Fibroblast of pulmonary artery (primary cell): ENCODE results near the gene DNM1.
"Not testable (repeated sequence)": the region's sequence is repeated elsewhere in the genome, so short reads cannot be mapped to it uniquely, and the experiment has no call there.

Experiments
- DNase-seq: peaks from one replicate; pipeline ENCODE4 v3.0.0-alpha.2; 2010; ENCODE audit warnings: low read depth
- H3K4me3 ChIP-seq: replicated peaks from 2 replicates; pipeline ENCODE4 v1.5.1; 2011; ENCODE audit warnings: low read depth, mild to moderate bottlenecking, control low read depth, low read length, moderate library complexity
- TF ChIP-seq, protein P1 (sequence below): IDR thresholded peaks from 2 replicates; pipeline ENCODE4 v1.5.1; 2011; ENCODE audit warnings: mild to moderate bottlenecking, control low read depth, low read length, inconsistent platforms; ENCODE audit errors: missing control alignments

Gene DNM1

DNA sequence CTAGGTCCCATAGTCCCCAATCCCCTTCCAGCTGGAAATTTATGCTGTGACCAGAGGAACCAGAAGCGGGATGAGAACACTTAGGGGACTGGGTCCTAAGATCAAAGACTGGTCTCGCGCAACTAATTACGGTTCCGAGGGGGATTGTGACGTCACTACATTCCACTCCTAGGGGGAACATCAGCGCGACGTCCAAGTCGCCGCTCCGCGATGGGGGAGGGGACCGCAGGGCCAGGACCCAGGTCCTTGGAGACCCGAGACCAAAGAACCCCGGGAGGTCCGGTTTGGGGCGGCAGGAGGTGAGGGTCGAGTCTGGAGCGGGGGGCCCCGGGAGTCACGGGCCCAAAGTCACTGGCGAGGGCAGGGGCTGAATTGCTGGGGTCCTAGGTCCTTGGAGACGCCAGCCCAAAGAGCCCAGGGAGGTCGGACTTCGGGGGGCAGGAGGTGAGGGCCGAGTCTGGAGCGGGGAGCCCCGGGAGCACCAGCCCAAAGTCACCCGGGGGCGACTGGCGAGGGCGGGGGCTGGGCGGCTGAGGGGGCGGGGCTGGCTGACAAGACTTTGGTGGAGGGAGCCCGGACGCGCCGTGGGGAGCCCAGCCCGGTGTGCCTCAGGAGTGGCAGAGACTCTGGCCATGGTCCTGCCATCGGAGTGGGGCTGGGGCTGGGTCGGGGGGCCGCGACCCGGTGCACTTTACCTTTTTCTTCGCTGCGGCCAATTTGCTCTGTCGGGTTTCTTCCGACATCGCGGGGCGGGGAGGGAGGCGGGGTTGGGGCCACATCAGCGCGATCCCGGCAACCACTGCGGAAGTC, 72.2 kb downstream of the DNM1 start, which contains the start of gene GOLGA2:
Gene GOLGA2 (minus strand): TSS at position 810 of the 810 bp plus-strand sequence. CDS start 31 bp downstream, at position 779.
- DNase-seq = peak; percentile 72
- TF ChIP-seq, protein P1, sequence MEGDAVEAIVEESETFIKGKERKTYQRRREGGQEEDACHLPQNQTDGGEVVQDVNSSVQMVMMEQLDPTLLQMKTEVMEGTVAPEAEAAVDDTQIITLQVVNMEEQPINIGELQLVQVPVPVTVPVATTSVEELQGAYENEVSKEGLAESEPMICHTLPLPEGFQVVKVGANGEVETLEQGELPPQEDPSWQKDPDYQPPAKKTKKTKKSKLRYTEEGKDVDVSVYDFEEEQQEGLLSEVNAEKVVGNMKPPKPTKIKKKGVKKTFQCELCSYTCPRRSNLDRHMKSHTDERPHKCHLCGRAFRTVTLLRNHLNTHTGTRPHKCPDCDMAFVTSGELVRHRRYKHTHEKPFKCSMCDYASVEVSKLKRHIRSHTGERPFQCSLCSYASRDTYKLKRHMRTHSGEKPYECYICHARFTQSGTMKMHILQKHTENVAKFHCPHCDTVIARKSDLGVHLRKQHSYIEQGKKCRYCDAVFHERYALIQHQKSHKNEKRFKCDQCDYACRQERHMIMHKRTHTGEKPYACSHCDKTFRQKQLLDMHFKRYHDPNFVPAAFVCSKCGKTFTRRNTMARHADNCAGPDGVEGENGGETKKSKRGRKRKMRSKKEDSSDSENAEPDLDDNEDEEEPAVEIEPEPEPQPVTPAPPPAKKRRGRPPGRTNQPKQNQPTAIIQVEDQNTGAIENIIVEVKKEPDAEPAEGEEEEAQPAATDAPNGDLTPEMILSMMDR = no peak
- peak within 1 kb of the TSS; percentile 98 for H3K4me3 ChIP-seq

DNA sequence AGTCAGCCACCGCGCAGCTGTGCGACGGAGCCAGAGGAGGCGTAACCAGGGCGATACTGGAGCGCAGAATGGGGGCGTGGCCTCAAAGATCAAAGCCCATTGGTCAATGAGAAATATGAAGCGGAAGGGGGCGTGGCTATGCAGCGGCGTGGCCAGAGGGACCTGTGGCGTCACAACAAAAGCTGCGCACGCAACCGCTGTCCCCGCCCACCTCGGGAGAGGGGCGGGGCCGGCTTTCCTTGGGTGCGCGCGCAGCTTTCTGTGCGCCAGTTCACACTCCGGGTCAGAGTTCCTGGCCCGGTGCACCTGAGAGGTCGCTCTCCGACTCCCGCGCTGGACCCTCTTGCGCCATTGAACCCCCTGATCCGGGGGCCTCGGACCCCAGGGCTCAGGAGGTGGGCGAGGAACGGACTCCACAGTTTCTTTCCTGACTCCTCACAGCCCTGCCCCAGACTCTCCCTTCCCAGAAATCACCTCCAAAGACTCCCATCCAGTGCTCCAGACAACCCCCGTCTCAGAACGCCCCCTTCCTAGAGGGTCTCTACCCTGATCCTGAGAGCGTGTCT, 72.9 kb downstream of the DNM1 start, which contains the start of gene SWI5:
Gene SWI5 (plus strand): TSS at position 269 of the 566 bp plus-strand sequence.
- H3K4me3 ChIP-seq = peak within 1 kb of the TSS; percentile 98
- DNase-seq = peak; percentile 100
- TF ChIP-seq, protein P1 = no peak

DNA sequence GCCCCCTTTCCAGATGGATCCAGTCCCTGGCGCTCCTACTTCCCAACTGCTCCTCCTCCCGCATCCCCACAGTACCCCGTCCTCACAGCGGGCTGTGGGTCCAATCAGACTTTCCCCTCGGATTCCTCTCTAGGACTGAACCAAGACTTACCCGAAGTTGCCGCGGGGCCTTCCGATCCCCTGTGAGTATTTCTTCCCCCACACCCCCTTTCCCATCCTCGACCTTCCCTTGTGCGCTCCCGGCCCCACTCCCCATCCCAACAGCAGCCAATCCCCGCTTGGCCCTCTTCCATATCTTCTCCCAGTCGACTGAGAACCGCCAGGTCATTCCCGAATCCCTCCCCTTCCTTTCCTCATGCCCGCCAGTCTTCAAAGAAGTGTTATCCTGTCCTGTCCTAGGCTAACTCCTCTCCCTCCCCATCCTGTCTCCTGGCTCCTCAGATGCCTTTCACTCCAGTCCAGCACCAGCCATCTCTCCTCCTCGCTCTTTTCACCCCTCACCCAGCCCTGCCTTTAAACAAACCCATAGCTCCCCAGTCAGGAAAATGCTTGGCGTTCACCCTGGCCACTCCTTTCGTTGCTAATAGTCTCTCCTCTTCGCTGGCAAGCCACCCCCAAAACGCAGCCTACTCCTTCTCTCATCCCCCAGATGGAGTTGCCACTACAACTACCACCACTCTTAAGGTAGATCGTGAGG, 73.5 kb downstream of the DNM1 start:
- TF ChIP-seq, protein P1 = no peak
- DNase-seq = peak; percentile 43

DNA sequence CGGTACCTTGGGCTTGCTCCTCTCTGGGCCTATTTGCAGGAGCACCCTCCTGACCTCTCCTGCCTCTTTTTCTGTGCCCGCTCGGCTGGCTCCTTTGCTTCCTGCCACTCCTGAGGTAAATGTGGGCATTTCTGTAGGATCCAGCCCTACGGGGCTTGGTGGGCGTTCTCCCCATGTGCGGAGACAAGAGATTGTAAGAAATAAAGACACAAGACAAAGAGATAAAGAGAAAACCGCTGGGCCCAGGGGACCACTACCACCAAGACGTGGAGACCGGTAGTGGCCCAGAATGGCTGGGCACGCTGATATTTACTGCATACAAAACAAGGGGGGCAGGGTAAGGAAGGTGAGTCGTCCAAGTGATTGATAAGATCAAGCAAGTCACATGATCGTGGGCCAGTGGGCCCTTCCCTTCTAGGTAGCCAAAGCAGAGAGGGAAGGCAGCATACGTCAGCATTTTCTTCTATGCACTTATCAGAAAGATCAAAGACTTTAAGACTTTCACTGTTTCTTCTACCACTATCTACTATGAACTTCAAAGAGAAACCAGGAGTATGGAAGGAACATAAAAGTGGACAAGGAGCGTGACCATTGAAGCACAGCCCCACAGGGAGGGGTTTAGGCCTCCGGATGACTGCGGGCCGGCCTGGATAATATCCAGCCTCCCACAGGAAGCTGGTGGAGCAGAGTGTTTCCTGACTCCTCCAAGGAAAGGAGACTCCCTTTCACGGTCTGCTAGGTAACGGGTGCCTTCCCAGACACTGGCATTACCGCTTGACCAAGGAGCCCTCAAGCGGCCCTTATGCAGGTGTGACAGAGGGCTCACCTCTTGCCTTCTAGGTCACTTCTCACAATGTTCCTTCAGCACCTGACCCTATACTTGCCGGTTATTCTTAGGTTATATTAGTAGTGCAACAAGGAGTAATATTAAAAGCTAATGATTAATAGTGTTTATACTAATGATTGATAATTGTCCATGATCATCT, 76.2 kb downstream of the DNM1 start:
- peak; percentile 66 for DNase-seq
- not testable (repeated sequence) for H3K4me3 ChIP-seq

More for the DNA sequence above, 73.5 kb downstream of the DNM1 start:
- peak overlapping the region; percentile 98 for H3K4me3 ChIP-seq

DNA sequence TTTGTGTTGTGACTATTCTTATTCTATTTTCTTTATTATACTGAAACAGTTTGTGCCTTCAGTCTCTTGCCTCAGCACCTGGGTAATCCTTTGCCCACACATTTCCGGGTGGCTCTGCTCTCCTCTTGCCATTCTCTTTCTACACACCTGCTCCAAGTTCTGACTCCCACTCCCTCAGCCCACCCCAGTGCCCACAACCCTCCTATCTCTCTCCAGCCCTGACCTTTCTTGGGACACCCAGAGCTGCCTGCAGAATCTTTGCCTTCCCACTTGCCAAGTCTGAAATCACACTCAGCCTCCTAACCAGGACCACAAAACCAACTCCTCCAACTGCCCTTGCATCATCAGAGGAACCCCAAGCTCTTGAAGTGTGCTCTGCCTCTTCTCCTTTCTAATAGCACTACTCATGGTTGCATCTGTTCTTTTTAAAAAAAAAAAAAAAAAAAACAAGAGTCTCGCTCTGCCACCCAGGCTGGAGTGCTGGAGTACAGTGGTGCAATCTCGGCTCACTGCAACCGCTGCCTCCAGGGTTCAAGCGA, 77.0 kb downstream of the DNM1 start:
- TF ChIP-seq, protein P1 = no peak
- DNase-seq = peak; percentile 45
- H3K4me3 ChIP-seq = no peak overlapping the region

DNA sequence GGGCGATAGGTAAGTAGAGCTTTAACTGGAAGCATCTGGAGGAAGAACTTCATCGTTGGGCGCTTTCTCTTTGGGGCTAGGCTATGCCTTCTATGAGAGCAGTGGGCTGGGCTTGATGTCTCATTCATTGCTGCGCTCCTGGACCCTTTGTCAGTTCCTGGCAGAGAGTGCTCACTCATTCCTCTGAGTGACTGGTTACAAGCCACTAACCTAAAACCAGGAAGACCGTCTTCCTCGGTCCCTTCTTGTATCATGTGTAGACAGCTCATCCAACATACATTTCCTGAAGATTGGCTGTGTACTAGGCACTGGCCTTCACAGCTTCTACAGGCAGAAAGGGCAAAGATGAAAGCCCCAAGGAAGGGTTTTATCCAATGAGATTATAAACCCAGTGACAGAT, 79.3 kb downstream of the DNM1 start:
- DNase-seq = peak; percentile 68
- TF ChIP-seq, protein P1 = no peak
- H3K4me3 ChIP-seq = no peak overlapping the region
